NCI-H2107 (cell line): Measurements from ENCODE around the gene CCDC178.
"Not testable (repeated sequence)": the region's sequence is repeated elsewhere in the genome, so short reads cannot be mapped to it uniquely, and the experiment has no call there.

Source experiments
- DNase-seq: peaks from one replicate; lab custom pipeline; 2025; lab: John Stamatoyannopoulos, UW

CCDC178 gene

GRCh38 chr18:33440060-33441043 is at the start of gene CCDC178:
TSS of gene CCDC178 (minus strand) at chr18:33440721. CDS start at chr18:33412088, 28,633 bp downstream.
- no peak for DNase-seq

- DNase-seq = no peak
Measured at GRCh38 chr18:33483908-33484307, 43.4 kb upstream of the CCDC178 start.

DNA sequence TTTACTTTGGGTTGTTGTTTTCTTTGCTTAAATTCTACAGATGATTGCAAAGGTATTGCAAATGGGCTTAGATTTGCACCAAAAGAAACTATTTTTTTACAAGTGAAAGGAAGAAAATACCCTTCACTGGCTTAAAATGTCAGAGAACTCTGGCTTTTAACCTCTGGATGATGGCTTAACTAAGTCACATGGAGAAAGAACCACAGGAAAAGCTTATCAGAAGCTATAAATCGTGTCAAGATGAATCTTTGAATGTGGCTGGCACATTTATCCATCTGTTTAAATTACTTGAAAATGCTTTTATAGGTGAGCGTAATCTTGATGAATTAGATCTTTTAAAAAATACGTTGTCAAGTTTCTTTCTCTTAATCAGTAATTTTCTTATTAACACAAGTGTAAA is 32.0 kb upstream of the CCDC178 start:
- no peak for DNase-seq

DNA sequence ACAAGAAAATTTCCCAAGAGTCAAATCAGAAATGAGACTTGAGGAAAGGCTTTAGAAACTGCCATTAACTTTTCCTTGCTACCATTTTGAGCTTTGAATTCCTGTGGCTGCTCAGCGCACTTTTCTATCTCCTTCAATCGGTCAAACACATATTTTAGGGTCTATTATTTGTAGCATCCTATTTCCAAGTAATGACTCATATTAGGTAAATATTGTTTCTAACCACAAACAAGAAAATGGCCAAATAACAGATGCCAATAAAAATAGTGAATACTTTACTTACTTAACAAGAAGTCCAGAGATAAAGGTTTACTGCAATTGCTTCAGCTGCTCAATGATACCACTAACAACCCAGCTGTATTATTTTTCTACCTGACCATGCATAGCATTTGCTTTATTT is 29.7 kb upstream of the CCDC178 start:
- no peak for DNase-seq

DNA sequence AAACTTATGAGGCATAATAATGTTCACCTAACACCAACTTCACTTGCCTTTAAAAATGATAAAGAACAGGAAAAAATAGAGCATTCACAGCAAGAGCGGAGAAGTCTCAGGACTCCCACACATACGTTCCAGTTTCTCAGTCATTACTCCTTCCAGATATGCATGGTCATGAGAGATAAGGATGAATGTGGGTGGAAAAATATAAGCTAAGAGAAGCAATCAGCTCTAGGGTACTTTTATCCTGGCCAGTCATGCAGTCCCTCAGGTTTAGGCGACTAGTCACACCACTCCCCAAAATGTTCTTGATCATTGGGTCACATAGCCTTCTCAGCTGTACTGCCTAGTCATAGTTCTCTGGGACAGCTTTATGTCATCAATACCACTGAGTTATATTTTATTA is 29.2 kb upstream of the CCDC178 start:
- DNase-seq = no peak

DNA sequence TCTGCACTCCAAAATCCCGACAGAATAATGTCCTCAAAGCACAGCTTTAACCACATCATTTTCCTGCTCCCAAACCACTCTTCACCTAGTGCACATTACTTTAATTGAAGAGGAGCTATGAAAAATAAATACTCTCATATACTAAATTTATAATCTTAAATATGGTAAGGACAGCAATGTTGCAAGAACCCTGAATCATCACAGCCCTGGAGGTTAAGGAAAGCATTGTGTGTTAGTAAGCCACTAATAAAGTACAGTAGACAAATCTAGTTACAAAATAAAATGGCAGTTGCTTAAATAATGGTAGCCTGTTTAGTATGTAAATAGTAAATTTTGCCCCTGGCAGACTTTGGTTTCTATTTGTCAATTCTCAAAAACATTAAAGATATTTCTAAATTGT is 27.0 kb upstream of the CCDC178 start:
- DNase-seq = no peak

DNA sequence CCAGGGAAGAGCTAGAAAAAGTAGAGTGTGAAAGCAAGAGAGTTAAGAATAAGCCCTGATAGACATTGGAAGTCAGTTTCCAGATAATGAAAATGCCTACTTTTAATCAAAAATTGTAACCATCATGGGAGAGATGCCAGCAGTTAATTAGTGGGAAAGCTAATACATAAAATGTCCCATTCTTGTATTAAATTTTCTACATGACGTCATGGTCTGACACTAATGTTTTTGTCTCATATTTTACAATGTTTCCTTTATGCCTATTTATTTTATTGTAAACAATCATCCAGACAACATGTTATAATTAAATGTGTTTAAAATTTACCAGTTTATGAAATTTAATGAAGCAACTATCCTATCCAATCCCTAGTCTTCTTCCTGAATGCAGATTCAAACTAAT is 26.3 kb upstream of the CCDC178 start:
- DNase-seq = no peak

- no peak for DNase-seq
Measured at GRCh38 chr18:33460681-33461080, 20.2 kb upstream of the CCDC178 start.

- DNase-seq = no peak
Measured at GRCh38 chr18:33459612-33460011, 19.1 kb upstream of the CCDC178 start.

GRCh38 chr18:33446604-33447003 is 6.1 kb upstream of the CCDC178 start:
- no peak for DNase-seq

DNA sequence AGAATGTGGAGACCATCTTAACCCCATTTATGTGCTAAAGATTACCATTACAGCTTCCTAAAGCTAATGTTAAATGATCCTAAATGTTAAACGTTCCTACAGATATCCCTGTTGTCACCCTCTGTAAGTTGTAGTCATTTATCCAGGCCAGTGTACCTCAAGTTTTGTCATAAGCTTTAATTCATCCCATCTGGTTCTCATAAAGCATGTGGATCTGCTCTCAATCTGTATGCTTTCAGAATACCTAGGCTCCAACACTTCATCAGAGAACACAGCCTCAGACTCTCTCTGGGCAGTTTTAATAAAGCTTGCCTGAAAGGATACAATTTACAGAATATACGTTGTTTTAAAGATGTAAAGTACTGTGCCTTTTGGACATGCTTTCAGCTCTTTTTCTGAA is 4.2 kb upstream of the CCDC178 start:
- DNase-seq = no peak

DNA sequence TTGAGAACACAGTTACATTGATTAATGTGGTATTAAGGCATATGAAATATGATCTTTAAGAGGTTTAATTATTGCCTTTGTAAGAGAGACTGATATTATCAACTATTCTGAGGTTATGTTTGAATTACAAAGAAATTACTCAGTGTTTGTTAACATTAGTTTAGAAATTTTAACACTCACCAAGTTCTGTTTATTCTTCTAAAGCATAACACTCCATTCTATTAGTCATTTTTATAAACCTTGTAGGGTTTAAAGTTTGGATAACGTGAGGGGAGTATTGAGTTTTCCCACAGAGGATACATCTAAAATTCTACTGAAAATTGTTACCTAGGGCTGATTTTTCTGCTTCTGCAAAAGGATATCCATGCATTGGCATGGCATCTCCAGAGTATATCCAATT is 7.7 kb downstream of the CCDC178 start:
- no peak for DNase-seq

DNA sequence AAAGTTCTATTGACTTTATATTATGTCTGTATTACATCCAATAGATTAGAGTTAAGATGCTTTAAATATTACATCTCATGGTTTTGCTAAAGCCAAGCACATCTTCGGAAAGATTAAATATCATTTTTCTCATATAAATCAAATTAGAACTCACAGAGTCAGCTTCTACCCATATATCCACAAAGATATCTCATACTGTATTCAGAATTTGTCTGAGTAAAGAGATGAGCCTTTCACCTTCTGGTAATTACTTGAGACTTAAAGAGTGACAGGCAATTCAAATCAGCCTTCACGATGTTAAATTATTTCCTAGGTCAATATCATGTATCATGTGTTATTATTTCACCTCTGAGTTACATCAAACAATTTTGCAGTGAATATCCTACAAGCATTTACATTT is 13.0 kb downstream of the CCDC178 start:
- DNase-seq = no peak

DNA sequence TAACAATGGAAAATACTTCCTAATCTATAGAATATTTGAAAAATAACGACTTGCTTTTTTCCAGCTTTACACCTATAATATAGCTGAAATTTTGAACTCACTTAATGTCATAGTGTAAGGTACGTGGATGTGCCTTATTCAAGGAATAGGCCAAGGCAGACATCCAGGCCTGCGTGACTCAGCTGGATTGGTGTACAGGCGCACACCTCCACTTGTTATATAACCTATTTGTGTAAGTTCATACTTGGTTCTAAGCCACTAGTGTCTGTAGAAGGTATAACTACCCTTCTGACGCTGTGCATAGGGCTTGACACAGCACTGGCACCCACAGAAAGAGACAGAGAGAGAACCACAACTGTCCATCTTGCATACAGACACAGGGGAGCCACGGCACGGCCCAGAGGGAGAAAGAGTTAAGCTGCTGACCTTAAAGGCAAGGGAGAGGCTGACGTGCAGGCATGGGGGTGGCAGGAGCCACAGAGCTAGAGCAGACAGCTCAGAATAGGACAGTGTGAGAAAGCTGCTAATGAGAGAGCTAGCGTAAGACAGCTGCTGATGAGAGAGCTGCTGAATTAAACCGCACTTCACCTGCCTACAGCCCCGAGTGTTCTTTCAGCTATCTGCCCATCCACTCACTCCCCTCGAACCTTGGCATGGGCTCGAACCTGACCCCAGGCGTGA is 16.1 kb downstream of the CCDC178 start:
- DNase-seq = no peak

DNA sequence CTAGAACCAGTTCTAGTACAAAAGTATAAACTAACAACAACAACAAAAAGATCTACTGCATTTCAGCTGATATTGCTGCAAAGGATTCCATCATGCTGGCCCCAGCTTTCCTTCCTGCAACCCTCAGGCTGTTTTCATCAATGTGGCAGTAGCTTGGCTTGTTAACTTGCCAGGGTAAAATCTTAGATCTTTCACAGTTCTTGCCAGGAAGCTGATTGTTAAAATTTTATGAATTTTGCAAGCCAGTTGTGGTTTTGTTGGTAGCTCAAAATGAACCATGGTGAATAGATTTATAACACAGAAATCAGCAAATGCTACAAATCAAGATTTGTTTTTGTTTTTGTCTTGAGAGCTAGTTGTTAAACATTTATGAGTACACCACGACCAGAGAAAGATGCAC is 19.3 kb downstream of the CCDC178 start:
- DNase-seq = no peak

GRCh38 chr18:33404244-33404873 is 36.2 kb downstream of the CCDC178 start:
- DNase-seq = no peak

DNA sequence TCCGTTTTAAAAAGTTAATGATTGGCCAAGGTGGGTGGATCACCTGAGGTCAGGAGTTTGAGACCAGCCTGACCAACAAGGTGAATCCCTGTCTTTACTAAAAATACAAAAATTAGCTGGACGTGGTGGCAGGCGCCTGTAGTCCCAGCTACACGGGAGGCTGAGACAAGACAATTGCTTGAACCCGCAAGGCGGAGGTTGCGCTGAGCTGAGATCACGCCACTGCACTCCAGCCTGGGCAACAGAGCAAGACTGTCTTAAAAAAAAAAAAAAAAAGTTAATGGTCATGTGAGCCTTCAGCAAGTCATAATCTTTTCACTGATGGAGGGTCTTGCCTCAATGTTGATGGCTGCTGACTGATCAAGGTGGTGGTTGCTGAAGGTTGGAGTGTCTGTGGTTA is 41.6 kb downstream of the CCDC178 start:
- DNase-seq = not testable (repeated sequence)

DNA sequence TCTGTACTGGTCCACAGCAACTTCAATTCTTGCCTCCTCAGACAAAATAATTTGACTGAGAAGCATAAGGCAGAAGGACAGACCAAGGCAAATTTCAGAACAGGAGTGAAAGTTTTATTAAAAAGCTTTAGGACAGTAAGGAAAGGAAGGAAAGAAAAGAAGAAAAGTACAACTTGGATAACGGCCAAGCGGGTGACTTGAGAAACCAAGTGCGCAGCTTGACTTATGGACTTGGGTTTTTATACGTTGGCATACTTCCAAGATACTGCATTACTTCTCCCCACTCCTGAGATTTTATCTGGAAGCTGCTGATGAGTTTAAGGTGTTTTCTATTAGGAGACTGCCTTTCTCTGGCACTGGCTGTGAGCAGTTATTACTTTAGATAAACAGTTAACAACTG is 64.7 kb downstream of the CCDC178 start:
- DNase-seq = no peak

GRCh38 chr18:33372442-33372841 is 68.1 kb downstream of the CCDC178 start:
- no peak for DNase-seq

DNA sequence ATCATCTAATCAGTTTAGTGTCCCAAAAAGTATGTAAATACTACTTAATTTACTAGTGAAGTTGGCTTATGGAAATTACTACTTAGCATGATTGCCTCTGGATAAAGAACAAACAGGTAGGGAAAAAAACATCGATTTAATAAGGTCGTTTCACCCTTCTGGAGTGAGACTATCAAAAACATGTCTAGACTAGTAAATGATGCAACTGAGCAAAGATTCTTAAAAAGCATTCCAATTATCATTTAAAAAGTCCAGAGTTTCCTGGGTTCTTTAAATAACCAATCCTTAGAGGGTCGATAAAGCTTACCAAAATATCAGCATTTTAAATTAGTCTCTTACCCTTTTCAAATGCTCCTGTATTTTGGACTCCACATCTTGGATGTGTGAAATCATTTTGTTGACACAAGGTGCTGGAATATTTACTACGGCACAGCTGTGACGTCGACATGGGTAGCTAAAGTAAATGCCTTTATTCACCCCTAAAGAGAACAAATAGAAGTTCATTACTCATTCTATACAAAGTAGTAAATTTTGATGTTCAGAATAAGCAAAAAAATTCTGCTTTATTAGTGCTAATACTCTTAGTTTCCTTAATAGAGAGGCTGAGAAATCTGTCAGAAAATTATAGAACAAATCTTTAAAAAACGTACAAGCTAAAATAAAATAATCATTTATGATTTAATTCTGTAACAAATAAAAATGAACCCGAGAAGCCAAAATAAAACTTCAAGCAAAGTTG is 70.6 kb downstream of the CCDC178 start:
- no peak for DNase-seq

- DNase-seq = no peak
Measured at GRCh38 chr18:33356735-33357134, 83.8 kb downstream of the CCDC178 start.

- DNase-seq = no peak
Measured at GRCh38 chr18:33355756-33356155, 84.8 kb downstream of the CCDC178 start.
